ENCODE measurements around the gene ZBTB34. TPM values are rescaled to one million over a fixed set of nuclear protein-coding genes. Genes with fewer than 3 reads are reported as not detected.
A peak's percentile ranks its signal among the peaks of the same experiment; 100 is the strongest.
"Not testable (repeated sequence)": the region's sequence is repeated elsewhere in the genome, so short reads cannot be mapped to it uniquely, and the experiment has no call there.

The ZBTB34 gene
- 7.8 TPM for total RNA-seq

GRCh38 chr9:126860077-126860756, at the start of gene ZBTB34:
Gene ZBTB34 (plus strand): TSS chr9:126860639. CDS start chr9:126879400, 18,761 bp downstream.
- peak; percentile 70 to 77 (median 71) for DNase-seq (ENCODE audit: low read depth in 2 of 3, low spot score in 2 of 3)

GRCh38 chr9:126813072-126813471, 47.4 kb upstream of the ZBTB34 start:
- DNase-seq (ENCODE audit: low read depth in 2 of 3, low spot score in 2 of 3) = no peak

- DNase-seq (ENCODE audit: low read depth in 2 of 3, low spot score in 2 of 3) = no peak
These were observed 46.3 kb upstream of the ZBTB34 start for GRCh38 chr9:126814091-126814490.

GRCh38 chr9:126817615-126818014, 42.8 kb upstream of the ZBTB34 start:
- not testable (repeated sequence) for DNase-seq (ENCODE audit: low read depth in 2 of 3, low spot score in 2 of 3)

GRCh38 chr9:126818482-126818881, 42.0 kb upstream of the ZBTB34 start:
- no peak for DNase-seq (ENCODE audit: low read depth in 2 of 3, low spot score in 2 of 3)

- DNase-seq (ENCODE audit: low read depth in 2 of 3, low spot score in 2 of 3) = no peak
These were observed 41.0 kb upstream of the ZBTB34 start for GRCh38 chr9:126819482-126819881.

- DNase-seq (ENCODE audit: low read depth in 2 of 3, low spot score in 2 of 3) = no peak
These were observed 38.2 kb upstream of the ZBTB34 start for GRCh38 chr9:126822278-126822677.

GRCh38 chr9:126822873-126823272, 37.6 kb upstream of the ZBTB34 start:
- no peak for DNase-seq (ENCODE audit: low read depth in 2 of 3, low spot score in 2 of 3)

GRCh38 chr9:126824052-126824451, 36.4 kb upstream of the ZBTB34 start:
- not testable (repeated sequence) for DNase-seq (ENCODE audit: low read depth in 2 of 3, low spot score in 2 of 3)

GRCh38 chr9:126827227-126827626, 33.2 kb upstream of the ZBTB34 start:
- no peak for DNase-seq (ENCODE audit: low read depth in 2 of 3, low spot score in 2 of 3)

GRCh38 chr9:126829035-126829434, 31.4 kb upstream of the ZBTB34 start:
- no peak for DNase-seq (ENCODE audit: low read depth in 2 of 3, low spot score in 2 of 3)

- no peak for DNase-seq (ENCODE audit: low read depth in 2 of 3, low spot score in 2 of 3)
These were observed 29.6 kb upstream of the ZBTB34 start for GRCh38 chr9:126830827-126831226.

GRCh38 chr9:126832440-126832839, 28.0 kb upstream of the ZBTB34 start:
- no peak for DNase-seq (ENCODE audit: low read depth in 2 of 3, low spot score in 2 of 3)

- DNase-seq (ENCODE audit: low read depth in 2 of 3, low spot score in 2 of 3) = no peak
These were observed 27.4 kb upstream of the ZBTB34 start for GRCh38 chr9:126833020-126833419.

- DNase-seq (ENCODE audit: low read depth in 2 of 3, low spot score in 2 of 3) = no peak
These were observed 26.6 kb upstream of the ZBTB34 start for GRCh38 chr9:126833710-126834345.

GRCh38 chr9:126834672-126835071, 25.8 kb upstream of the ZBTB34 start:
- DNase-seq (ENCODE audit: low read depth in 2 of 3, low spot score in 2 of 3) = no peak

- DNase-seq (ENCODE audit: low read depth in 2 of 3, low spot score in 2 of 3) = peak in 1 of 3 donors; percentile 29
These were observed 24.2 kb upstream of the ZBTB34 start for GRCh38 chr9:126836216-126836615.

- no peak for DNase-seq (ENCODE audit: low read depth in 2 of 3, low spot score in 2 of 3)
These were observed 22.2 kb upstream of the ZBTB34 start for GRCh38 chr9:126838055-126838811.

GRCh38 chr9:126838895-126839294, 21.5 kb upstream of the ZBTB34 start:
- DNase-seq (ENCODE audit: low read depth in 2 of 3, low spot score in 2 of 3) = no peak

- no peak for DNase-seq (ENCODE audit: low read depth in 2 of 3, low spot score in 2 of 3)
These were observed 21.1 kb upstream of the ZBTB34 start for GRCh38 chr9:126839301-126839700.

- DNase-seq (ENCODE audit: low read depth in 2 of 3, low spot score in 2 of 3) = no peak
These were observed 18.1 kb upstream of the ZBTB34 start for GRCh38 chr9:126842220-126842842.

Measured in hematopoietic multipotent progenitor cell (in vitro differentiated cells).